IgD-negative memory B cell (primary cell): ENCODE measurements around the gene EHHADH. TPM values are rescaled to one million over a fixed set of nuclear protein-coding genes. Genes with fewer than 3 reads are reported as not detected.

Source experiments
- H3K27ac Mint-ChIP-seq, 3 donors: one replicate each; pipeline ENCODE4 v1.8.0; 2020 to 2022; ENCODE audit warnings: mild to moderate bottlenecking in 3 of 3, mixed read lengths in 3 of 3, moderate library complexity in 1 of 3
- H3K27me3 Mint-ChIP-seq: one replicate; pipeline ENCODE4 v1.8.0; 2021; ENCODE audit warnings: mixed read lengths
- H3K36me3 Mint-ChIP-seq: one replicate; pipeline ENCODE4 v1.8.0; 2020; ENCODE audit warnings: mild to moderate bottlenecking, mixed read lengths
- H3K4me1 Mint-ChIP-seq, 3 donors: one replicate each; pipeline ENCODE4 v1.8.0; 2020 to 2022; ENCODE audit warnings: mixed read lengths in 3 of 3, mild to moderate bottlenecking in 1 of 3
- H3K4me3 Mint-ChIP-seq, 4 donors: one replicate each; pipeline ENCODE4 v1.8.0; 2020 to 2022; ENCODE audit warnings: mild to moderate bottlenecking in 4 of 4, mixed read lengths in 4 of 4, moderate library complexity in 3 of 4
- H3K9me3 Mint-ChIP-seq, 3 donors: one replicate each; pipeline ENCODE4 v1.8.0; 2020 to 2021; ENCODE audit warnings: mixed read lengths in 3 of 3, mild to moderate bottlenecking in 1 of 3
- polyA plus RNA-seq: library from polyadenylated mRNA; unstranded; fragments of 300-500 nt; fragmentation: Illumina TruSeq; gene quantifications from one replicate; pipeline ENCODE4 v1.2.3, GENCODE V29; 2021

Gene EHHADH
- polyA plus RNA-seq, 1 donor from 2014 or later = 0.84 TPM

GRCh38 chr3:185153171-185153771 lies 100.6 kb downstream of the EHHADH start:
- H3K27ac Mint-ChIP-seq = no peak overlapping the region
- peaks cover 29% of the 10 kb centered on the region for H3K27me3 Mint-ChIP-seq
- H3K9me3 Mint-ChIP-seq = no peaks in the 10 kb centered on the region
- peak overlapping the region; percentile 80 to 92 (median 86) for H3K4me3 Mint-ChIP-seq
- H3K4me1 Mint-ChIP-seq = peaks cover 0 to 1% (median 0%) of the 10 kb centered on the region in 3 donors
- no peaks in the 10 kb centered on the region for H3K36me3 Mint-ChIP-seq

GRCh38 chr3:185152410-185153170 lies 101.3 kb downstream of the EHHADH start, which contains the start of gene C3orf70:
TSS of gene C3orf70 (minus strand) at chr3:185153060. CDS start at chr3:185152823, 237 bp downstream.
- Mint-ChIP-seq H3K4me1 (peaks cover 0 to 1% (median 0%) of the 10 kb centered on the region in 3 donors), H3K27ac (no peak within 1 kb of the TSS), H3K36me3 (no peaks in the 10 kb centered on the region), H3K9me3 (no peaks in the 10 kb centered on the region), H3K27me3 (peaks cover 29% of the 10 kb centered on the region), H3K4me3 (peak within 1 kb of the TSS; percentile 80 to 92 (median 86))

GRCh38 chr3:185151964-185152409 lies 101.9 kb downstream of the EHHADH start:
- Mint-ChIP-seq H3K36me3 (no peaks in the 10 kb centered on the region), H3K9me3 (no peaks in the 10 kb centered on the region), H3K27me3 (peaks cover 29% of the 10 kb centered on the region), H3K4me1 (peaks cover 0 to 1% (median 0%) of the 10 kb centered on the region in 3 donors), H3K4me3 (peak overlapping the region in 3 of 4 donors; percentile 55 to 78 (median 69)), H3K27ac (no peak overlapping the region)

- peak overlapping the region in 1 of 4 donors; percentile 33 for H3K4me3 Mint-ChIP-seq
- no peaks in the 10 kb centered on the region for H3K9me3 Mint-ChIP-seq
- H3K27me3 Mint-ChIP-seq = peaks cover 26% of the 10 kb centered on the region
- no peak overlapping the region for H3K27ac Mint-ChIP-seq
- no peaks in the 10 kb centered on the region for H3K36me3 Mint-ChIP-seq
- H3K4me1 Mint-ChIP-seq = peaks cover 0 to 1% (median 0%) of the 10 kb centered on the region in 3 donors
Observed at GRCh38 chr3:185151101-185151963, 102.5 kb downstream of the EHHADH start.

GRCh38 chr3:185150561-185150960 lies 103.3 kb downstream of the EHHADH start:
- Mint-ChIP-seq H3K27me3 (peaks cover 29% of the 10 kb centered on the region), H3K4me3 (peak overlapping the region in 1 of 4 donors; percentile 33)

GRCh38 chr3:185149591-185149990 lies 104.3 kb downstream of the EHHADH start:
- Mint-ChIP-seq H3K27ac (peak overlapping the region in 2 of 3 donors; percentile 36 to 65), H3K4me1 (peaks cover 0 to 1% (median 0%) of the 10 kb centered on the region in 3 donors), H3K36me3 (no peaks in the 10 kb centered on the region), H3K9me3 (peaks cover 0 to 2% (median 0%) of the 10 kb centered on the region in 3 donors), H3K27me3 (peaks cover 29% of the 10 kb centered on the region), H3K4me3 (no peak overlapping the region)

More at GRCh38 chr3:185150561-185150960, 103.3 kb downstream of the EHHADH start:
- H3K4me1 Mint-ChIP-seq = peaks cover 0 to 1% (median 0%) of the 10 kb centered on the region in 3 donors
- no peaks in the 10 kb centered on the region for H3K36me3 Mint-ChIP-seq
- H3K9me3 Mint-ChIP-seq = peaks cover 0 to 2% (median 0%) of the 10 kb centered on the region in 3 donors
- H3K27ac Mint-ChIP-seq = no peak overlapping the region

- Mint-ChIP-seq H3K4me1 (no peaks in the 10 kb centered on the region), H3K27ac (peak overlapping the region in 1 of 3 donors; percentile 47), H3K9me3 (peaks cover 0 to 11% (median 0%) of the 10 kb centered on the region in 3 donors), H3K4me3 (no peak overlapping the region), H3K27me3 (peaks cover 12% of the 10 kb centered on the region), H3K36me3 (no peaks in the 10 kb centered on the region)
Observed at GRCh38 chr3:185145511-185145910, 108.3 kb downstream of the EHHADH start.

GRCh38 chr3:185144784-185145183 lies 109.1 kb downstream of the EHHADH start:
- no peaks in the 10 kb centered on the region for H3K4me1 Mint-ChIP-seq
- H3K36me3 Mint-ChIP-seq = no peaks in the 10 kb centered on the region
- no peak overlapping the region for H3K4me3 Mint-ChIP-seq
- H3K27me3 Mint-ChIP-seq = peaks cover 7% of the 10 kb centered on the region
- peaks cover 0 to 11% (median 0%) of the 10 kb centered on the region in 3 donors for H3K9me3 Mint-ChIP-seq
- H3K27ac Mint-ChIP-seq = no peak overlapping the region

Other genes starting within 250 kb of the EHHADH start
- 0.10 TPM for gene C3orf70, start 101.0 kb downstream of the EHHADH start, polyA plus RNA-seq
- gene MAP3K13, start 109.1 kb upstream of the EHHADH start, polyA plus RNA-seq = 53.4 TPM
- 19.4 TPM for gene TMEM41A, start 245.0 kb upstream of the EHHADH start, polyA plus RNA-seq